ENCODE data around the gene AGPAT2. TPM values are rescaled to one million over a fixed set of nuclear protein-coding genes. Genes with fewer than 3 reads are reported as not detected.

The AGPAT2 gene
- total and polyA plus RNA-seq, 2 donors (not counting 1 experiment from before 2014, with no cell fraction given): 25.1 to 43.3 TPM

GRCh38 chr9:136693490-136694162, 6.4 kb upstream of the AGPAT2 start:
- Histone ChIP-seq H3K79me2 (ENCODE audit: control insufficient read depth, insufficient read depth, low read length) (no peaks in the 10 kb centered on the region), H3K4me2 (ENCODE audit: extremely low read depth, insufficient read depth, low read length) (no peak overlapping the region), H2AFZ (ENCODE audit: low read length) (no peak overlapping the region), H3K27ac (ENCODE audit: insufficient read depth, low read length) (no peak overlapping the region), H3K9me3 (ENCODE audit: control insufficient read depth, insufficient read depth, low read depth, low read length) (no peaks in the 10 kb centered on the region), H3K27me3 (ENCODE audit: control insufficient read depth, insufficient read depth, low read length) (no peaks in the 10 kb centered on the region), H3K4me3 (replicated peaks in 1 of 4; ENCODE audit: control extremely low read depth in 1 of 4, insufficient read depth in 1 of 4, low read depth in 3 of 4, low read length in 4 of 4) (no peak overlapping the region), H3K9ac (ENCODE audit: insufficient read depth, low read length) (no peak overlapping the region), H3K36me3 (ENCODE audit: control insufficient read depth, insufficient read depth, low read length) (no peaks in the 10 kb centered on the region), H3K4me1 (ENCODE audit: control insufficient read depth, extremely low read depth, insufficient read depth, low read length) (no peaks in the 10 kb centered on the region), H4K20me1 (ENCODE audit: control insufficient read depth, extremely low read depth, insufficient read depth, low read length) (peaks cover 2% of the 10 kb centered on the region)
- no peak for TF ChIP-seq EZH2 (IDR thresholded peaks at IDR 0.05; ENCODE audit: low read length, missing control alignments)
- TF ChIP-seq CTCF (conservative IDR thresholded peaks at IDR 0.05 in 1 of 2, IDR thresholded peaks at IDR 0.05 in 1 of 2; ENCODE audit: low read depth in 1 of 2, low read length in 2 of 2): no peak
- DNase-seq (ENCODE audit: low read depth in 2 of 2): peak; percentile 35 to 46

GRCh38 chr9:136693135-136693489, 5.9 kb upstream of the AGPAT2 start:
- no peaks in the 10 kb centered on the region for H3K9me3 ChIP-seq (ENCODE audit: control insufficient read depth, insufficient read depth, low read depth, low read length)
- TF ChIP-seq EZH2 (IDR thresholded peaks at IDR 0.05; ENCODE audit: low read length, missing control alignments) (no peak), CTCF (conservative IDR thresholded peaks at IDR 0.05 in 1 of 2, IDR thresholded peaks at IDR 0.05 in 1 of 2; ENCODE audit: low read depth in 1 of 2, low read length in 2 of 2) (no peak)
- H3K4me1 ChIP-seq (ENCODE audit: control insufficient read depth, extremely low read depth, insufficient read depth, low read length): peaks cover 3% of the 10 kb centered on the region
- no peaks in the 10 kb centered on the region for H3K79me2 ChIP-seq (ENCODE audit: control insufficient read depth, insufficient read depth, low read length)
- H3K9ac ChIP-seq (ENCODE audit: insufficient read depth, low read length): no peak overlapping the region
- no peak overlapping the region for H3K27ac ChIP-seq (ENCODE audit: insufficient read depth, low read length)
- no peaks in the 10 kb centered on the region for H3K27me3 ChIP-seq (ENCODE audit: control insufficient read depth, insufficient read depth, low read length)
- H3K4me3 ChIP-seq (replicated peaks in 1 of 4; ENCODE audit: control extremely low read depth in 1 of 4, insufficient read depth in 1 of 4, low read depth in 3 of 4, low read length in 4 of 4): no peak overlapping the region
- H3K36me3 ChIP-seq (ENCODE audit: control insufficient read depth, insufficient read depth, low read length): no peaks in the 10 kb centered on the region
- DNase-seq (ENCODE audit: low read depth in 2 of 2): no peak
- H4K20me1 ChIP-seq (ENCODE audit: control insufficient read depth, extremely low read depth, insufficient read depth, low read length): peaks cover 2% of the 10 kb centered on the region
- no peak overlapping the region for H3K4me2 ChIP-seq (ENCODE audit: extremely low read depth, insufficient read depth, low read length)
- H2AFZ ChIP-seq (ENCODE audit: low read length): no peak overlapping the region

- Histone ChIP-seq H3K4me3 (replicated peaks in 1 of 4; ENCODE audit: control extremely low read depth in 1 of 4, insufficient read depth in 1 of 4, low read depth in 3 of 4, low read length in 4 of 4) (no peak overlapping the region), H3K4me1 (ENCODE audit: control insufficient read depth, extremely low read depth, insufficient read depth, low read length) (peaks cover 4% of the 10 kb centered on the region), H3K79me2 (ENCODE audit: control insufficient read depth, insufficient read depth, low read length) (no peaks in the 10 kb centered on the region), H3K4me2 (ENCODE audit: extremely low read depth, insufficient read depth, low read length) (no peak overlapping the region), H2AFZ (ENCODE audit: low read length) (no peak overlapping the region), H3K9me3 (ENCODE audit: control insufficient read depth, insufficient read depth, low read depth, low read length) (no peaks in the 10 kb centered on the region), H3K27me3 (ENCODE audit: control insufficient read depth, insufficient read depth, low read length) (no peaks in the 10 kb centered on the region), H3K9ac (ENCODE audit: insufficient read depth, low read length) (no peak overlapping the region), H4K20me1 (ENCODE audit: control insufficient read depth, extremely low read depth, insufficient read depth, low read length) (peaks cover 2% of the 10 kb centered on the region), H3K27ac (ENCODE audit: insufficient read depth, low read length) (no peak overlapping the region), H3K36me3 (ENCODE audit: control insufficient read depth, insufficient read depth, low read length) (no peaks in the 10 kb centered on the region)
- TF ChIP-seq CTCF (conservative IDR thresholded peaks at IDR 0.05 in 1 of 2, IDR thresholded peaks at IDR 0.05 in 1 of 2; ENCODE audit: low read depth in 1 of 2, low read length in 2 of 2): no peak
- no peak for TF ChIP-seq EZH2 (IDR thresholded peaks at IDR 0.05; ENCODE audit: low read length, missing control alignments)
- DNase-seq (ENCODE audit: low read depth in 2 of 2): no peak
Measured at GRCh38 chr9:136692185-136693134, 5.2 kb upstream of the AGPAT2 start.

All from fibroblast of lung (primary cell).